GM18526 (cell line): Measurements from ENCODE around the gene PRUNE1.

Source experiments
- POLR2A ChIP-seq: IDR thresholded peaks from 3 replicates; pipeline ENCODE4 v1.6.1; 2011; ENCODE audit not compliant: insufficient read length; ENCODE audit errors: extremely low read depth

PRUNE1 gene

DNA sequence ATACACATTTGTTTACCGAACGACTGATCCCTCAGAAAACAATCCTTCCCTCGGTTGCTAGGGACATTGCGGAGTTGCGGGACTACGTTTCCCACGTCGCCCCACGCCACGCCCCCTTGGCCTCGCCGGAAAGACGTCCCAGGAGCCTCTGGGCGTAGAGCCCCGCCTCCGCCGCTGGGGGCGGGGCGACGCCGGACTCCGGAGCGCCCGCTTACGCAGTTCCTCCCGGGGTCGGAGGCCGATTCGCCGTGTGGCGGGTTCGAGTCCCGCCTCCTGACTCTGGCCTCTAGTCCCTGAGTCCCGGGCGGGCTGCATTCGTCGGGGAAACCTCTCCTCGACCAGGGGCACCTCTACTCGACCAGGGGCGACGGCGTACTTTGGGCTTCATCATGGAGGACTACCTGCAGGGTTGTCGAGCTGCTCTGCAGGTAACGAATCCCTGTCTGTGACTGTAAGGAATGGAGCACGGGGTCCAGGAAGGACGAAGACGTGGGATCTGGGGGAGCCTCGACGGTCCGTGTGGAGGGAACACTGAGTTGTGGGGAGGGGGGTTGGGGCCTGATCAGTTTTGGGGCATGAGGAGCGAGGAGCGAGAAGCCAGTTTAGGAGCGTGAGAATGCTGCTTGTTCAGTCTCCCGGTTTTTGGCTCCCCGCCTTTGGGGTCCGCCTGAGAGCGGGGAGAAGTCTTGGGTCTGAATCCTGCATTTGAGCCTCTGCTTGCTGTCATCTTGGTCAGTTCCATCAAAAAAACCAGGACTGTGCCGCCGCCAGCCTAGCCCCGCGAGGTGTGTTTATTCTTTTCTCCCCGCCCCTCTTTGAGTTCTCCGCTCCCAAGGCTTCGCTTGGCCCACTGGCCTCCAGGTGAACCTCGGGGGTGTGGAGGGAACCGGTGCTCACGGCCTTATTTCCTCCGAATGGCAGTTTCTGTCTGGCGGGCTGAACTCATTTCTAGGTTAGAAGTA is at the start of gene PRUNE1:
Gene PRUNE1 (plus strand): TSS at position 206 of the 962 bp plus-strand sequence. CDS start 184 bp downstream, at position 390.
- peak; percentile 35 for TF ChIP-seq POLR2A

DNA sequence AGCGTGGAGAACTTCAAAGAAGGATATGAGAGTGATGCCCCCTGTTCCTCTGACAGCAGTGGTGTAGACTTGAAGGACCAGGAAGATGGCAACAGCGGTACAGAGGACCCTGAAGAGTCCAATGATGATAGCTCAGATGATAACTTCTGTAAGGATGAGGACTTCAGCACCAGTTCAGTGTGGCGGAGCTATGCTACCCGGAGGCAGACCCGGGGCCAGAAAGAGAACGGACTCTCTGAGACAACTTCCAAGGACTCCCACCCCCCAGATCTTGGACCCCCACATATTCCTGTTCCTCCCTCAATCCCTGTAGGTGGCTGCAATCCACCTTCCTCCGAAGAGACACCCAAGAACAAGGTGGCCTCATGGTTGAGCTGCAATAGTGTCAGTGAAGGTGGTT is 47.6 kb upstream of the PRUNE1 start:
- no peak for TF ChIP-seq POLR2A

DNA sequence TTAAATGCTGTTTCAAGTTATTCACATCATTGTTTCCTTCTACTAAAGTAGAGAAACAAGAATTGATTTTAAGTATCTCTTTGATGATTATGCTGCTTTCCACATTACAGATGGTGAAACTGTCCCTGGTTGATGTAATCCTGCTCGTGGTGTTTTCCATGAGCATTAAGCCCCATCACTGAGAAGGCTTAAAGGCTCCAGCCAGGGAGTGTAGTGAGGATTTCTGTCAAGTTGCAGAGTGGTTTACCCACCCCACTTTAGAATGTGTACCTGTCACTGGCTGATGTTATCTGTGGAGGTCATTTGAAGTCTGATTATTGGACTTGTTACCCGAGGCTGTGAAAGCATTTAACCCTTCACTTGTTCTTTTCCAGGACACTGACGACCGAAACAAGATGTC is 46.5 kb upstream of the PRUNE1 start:
- no peak for TF ChIP-seq POLR2A

DNA sequence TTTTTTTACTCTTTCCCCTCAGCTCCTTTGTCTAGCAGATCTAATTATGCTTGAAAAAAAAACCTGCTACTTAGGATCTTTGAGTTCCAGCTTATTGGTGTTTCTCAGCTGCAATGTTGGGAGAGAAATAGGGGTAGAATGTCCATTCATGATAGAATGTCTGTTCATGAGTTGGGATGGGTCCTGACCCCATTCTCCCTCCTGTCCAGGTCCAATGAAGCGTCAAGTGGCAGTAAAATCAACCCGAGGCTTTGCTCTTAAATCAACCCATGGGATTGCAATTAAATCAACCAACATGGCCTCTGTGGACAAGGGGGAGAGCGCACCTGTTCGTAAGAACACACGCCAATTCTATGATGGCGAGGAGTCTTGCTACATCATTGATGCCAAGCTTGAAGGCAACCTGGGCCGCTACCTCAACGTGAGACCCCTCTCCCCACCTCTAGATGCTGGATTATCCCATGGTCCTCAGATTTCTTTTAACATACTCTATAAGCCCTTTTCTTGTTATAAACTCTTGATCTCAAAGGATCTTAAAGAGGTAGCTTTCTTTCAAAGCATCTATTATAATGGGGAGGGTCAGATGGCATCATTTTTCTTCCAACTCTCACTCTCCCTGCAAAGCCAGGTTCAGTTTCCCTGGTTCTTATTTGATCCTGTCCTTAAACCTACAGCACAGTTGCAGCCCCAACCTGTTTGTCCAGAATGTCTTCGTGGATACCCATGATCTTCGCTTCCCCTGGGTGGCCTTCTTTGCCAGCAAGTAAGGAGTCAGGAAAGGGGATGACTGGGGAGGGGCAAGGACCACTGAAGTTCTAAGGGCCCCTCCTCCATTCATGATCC is 44.7 kb upstream of the PRUNE1 start:
- no peak for TF ChIP-seq POLR2A

GRCh38 chr1:150964164-150964489 is 44.1 kb upstream of the PRUNE1 start:
- TF ChIP-seq POLR2A: no peak

DNA sequence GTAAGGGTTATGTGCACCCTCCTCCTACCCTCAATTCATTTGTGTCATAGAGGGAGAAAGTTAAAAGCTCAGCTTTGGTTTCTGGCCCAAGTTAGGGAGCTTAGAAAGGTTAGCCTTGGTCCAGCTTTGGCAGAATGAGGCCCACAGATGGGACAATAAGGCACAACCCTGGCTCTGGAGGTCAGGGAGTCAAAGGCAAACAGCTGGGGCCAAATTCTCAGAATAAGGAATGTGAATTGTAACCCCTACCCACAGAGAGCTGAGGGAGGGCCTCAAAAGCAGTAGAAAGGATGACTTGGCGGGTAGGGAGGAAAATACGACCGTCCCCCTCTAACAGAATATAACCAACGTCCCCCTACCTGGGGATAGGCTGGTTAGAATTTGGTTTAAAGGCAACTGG is 42.6 kb upstream of the PRUNE1 start:
- TF ChIP-seq POLR2A: no peak

GRCh38 chr1:150966011-150966410 is 42.2 kb upstream of the PRUNE1 start:
- TF ChIP-seq POLR2A: no peak

- TF ChIP-seq POLR2A: no peak
These were observed 40.3 kb upstream of the PRUNE1 start for GRCh38 chr1:150967936-150968335.

GRCh38 chr1:150968491-150968890 is 39.8 kb upstream of the PRUNE1 start:
- TF ChIP-seq POLR2A: no peak

GRCh38 chr1:150969626-150970025 is 38.6 kb upstream of the PRUNE1 start:
- TF ChIP-seq POLR2A: no peak

GRCh38 chr1:150970808-150971582 is 37.3 kb upstream of the PRUNE1 start:
- TF ChIP-seq POLR2A: no peak

- no peak for TF ChIP-seq POLR2A
These were observed 36.4 kb upstream of the PRUNE1 start for GRCh38 chr1:150971583-150972416.

DNA sequence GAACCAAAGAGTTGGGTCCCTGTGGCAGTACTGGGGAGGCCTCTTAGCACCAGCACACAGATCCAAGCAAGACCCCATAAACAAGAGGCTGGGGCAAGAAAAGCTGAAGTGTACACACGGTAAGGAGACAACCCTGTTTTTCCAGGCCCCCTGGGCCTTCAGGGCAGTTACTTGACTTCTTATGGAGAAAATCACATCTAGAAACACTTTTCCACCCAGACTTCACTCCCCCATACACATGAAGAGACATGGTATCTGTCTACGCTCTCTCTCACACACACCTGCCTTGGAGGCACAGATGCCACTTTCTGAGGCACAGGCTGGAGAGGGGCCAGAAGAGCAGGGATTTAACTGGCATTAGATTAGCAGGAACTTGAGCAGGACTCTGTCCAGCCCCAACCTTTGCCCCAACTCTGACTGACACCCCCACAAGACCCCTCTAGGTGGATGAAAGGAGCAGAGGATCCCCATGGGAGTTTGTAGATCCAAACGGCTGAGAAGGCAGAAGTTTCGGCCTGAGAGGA is 35.8 kb upstream of the PRUNE1 start:
- no peak for TF ChIP-seq POLR2A

- no peak for TF ChIP-seq POLR2A
These were observed 34.9 kb upstream of the PRUNE1 start for GRCh38 chr1:150973258-150973835.
